ENCODE measurements around the gene CCDC124. TPM values are rescaled to one million over a fixed set of nuclear protein-coding genes. Genes with fewer than 3 reads are reported as not detected.

CCDC124 gene
- total RNA-seq, 1 donor from 2014 or later, result 59.7 TPM

GRCh38 chr19:17951157-17951989 is 18.6 kb downstream of the CCDC124 start:
- H3K27me3 ChIP-seq, result peaks cover 18% of the 10 kb centered on the region
- H3K4me1 ChIP-seq, result peaks cover 53% of the 10 kb centered on the region
- no peaks in the 10 kb centered on the region for H3K9me3 ChIP-seq
- DNase-seq (ENCODE audit: extremely low spot score in 2 of 2), result no peak
- H3K27ac ChIP-seq, result no peak overlapping the region
- H3K36me3 ChIP-seq, result no peaks in the 10 kb centered on the region
- intact Hi-C loops (cut with DNase I), result no loop called here
- TF ChIP-seq POLR2AphosphoS5 (IDR thresholded peaks at IDR 0.05; ENCODE audit: insufficient read depth in 1 of 2, low read depth in 1 of 2), result no peak
- no peak for TF ChIP-seq POLR2A (IDR thresholded peaks at IDR 0.05)
- TF ChIP-seq CTCF (IDR thresholded peaks at IDR 0.05), result no peak
- no peak overlapping the region for H3K4me3 ChIP-seq

GRCh38 chr19:17951990-17952976 is 19.5 kb downstream of the CCDC124 start:
- Histone ChIP-seq H3K4me1 (peaks cover 47% of the 10 kb centered on the region), H3K9me3 (no peaks in the 10 kb centered on the region), H3K4me3 (no peak overlapping the region), H3K27ac (no peak overlapping the region), H3K27me3 (peaks cover 18% of the 10 kb centered on the region), H3K36me3 (no peaks in the 10 kb centered on the region)
- no peak for TF ChIP-seq POLR2A (IDR thresholded peaks at IDR 0.05)
- no peak for TF ChIP-seq CTCF (IDR thresholded peaks at IDR 0.05)
- TF ChIP-seq POLR2AphosphoS5 (IDR thresholded peaks at IDR 0.05; ENCODE audit: insufficient read depth in 1 of 2, low read depth in 1 of 2), result no peak
- DNase-seq (ENCODE audit: extremely low spot score in 2 of 2), result no peak
- intact Hi-C loops (cut with DNase I), result no loop called here

GRCh38 chr19:17953316-17953801 is 20.5 kb downstream of the CCDC124 start:
- no peak for DNase-seq (ENCODE audit: extremely low spot score in 2 of 2)
- H3K27ac ChIP-seq, result no peak overlapping the region
- no peaks in the 10 kb centered on the region for H3K9me3 ChIP-seq
- peaks cover 43% of the 10 kb centered on the region for H3K4me1 ChIP-seq
- no peak overlapping the region for H3K4me3 ChIP-seq
- TF ChIP-seq CTCF (IDR thresholded peaks at IDR 0.05), result no peak
- no peak for TF ChIP-seq POLR2AphosphoS5 (IDR thresholded peaks at IDR 0.05; ENCODE audit: insufficient read depth in 1 of 2, low read depth in 1 of 2)
- TF ChIP-seq POLR2A (IDR thresholded peaks at IDR 0.05), result no peak
- peaks cover 18% of the 10 kb centered on the region for H3K27me3 ChIP-seq
- intact Hi-C loops (cut with DNase I), result no loop called here
- no peaks in the 10 kb centered on the region for H3K36me3 ChIP-seq

GRCh38 chr19:17953869-17954268 is 21.1 kb downstream of the CCDC124 start:
- Histone ChIP-seq H3K9me3 (no peaks in the 10 kb centered on the region), H3K27me3 (peaks cover 18% of the 10 kb centered on the region), H3K36me3 (no peaks in the 10 kb centered on the region), H3K27ac (no peak overlapping the region), H3K4me1 (peaks cover 38% of the 10 kb centered on the region), H3K4me3 (no peak overlapping the region)
- no peak for DNase-seq (ENCODE audit: extremely low spot score in 2 of 2)
- TF ChIP-seq POLR2AphosphoS5 (IDR thresholded peaks at IDR 0.05; ENCODE audit: insufficient read depth in 1 of 2, low read depth in 1 of 2) (no peak), CTCF (IDR thresholded peaks at IDR 0.05) (no peak), POLR2A (IDR thresholded peaks at IDR 0.05) (no peak)
- intact Hi-C loops (cut with DNase I), result no loop called here
